GM18858 (cell line): ENCODE results near the gene SLC25A21.
"Not testable (repeated sequence)": the region's sequence is repeated elsewhere in the genome, so short reads cannot be mapped to it uniquely, and the experiment has no call there.

ENCODE experiments used
- ATAC-seq: cut with Tn5 transposase; IDR thresholded peaks from one replicate; pipeline ENCODE4 v1.9.1; 2021; ENCODE audit not compliant: unreplicated experiment

The SLC25A21 gene

GRCh38 chr14:37172024-37172869 lies at the start of gene SLC25A21:
Gene SLC25A21 (minus strand): TSS chr14:37172606.
- ATAC-seq: no peak

DNA sequence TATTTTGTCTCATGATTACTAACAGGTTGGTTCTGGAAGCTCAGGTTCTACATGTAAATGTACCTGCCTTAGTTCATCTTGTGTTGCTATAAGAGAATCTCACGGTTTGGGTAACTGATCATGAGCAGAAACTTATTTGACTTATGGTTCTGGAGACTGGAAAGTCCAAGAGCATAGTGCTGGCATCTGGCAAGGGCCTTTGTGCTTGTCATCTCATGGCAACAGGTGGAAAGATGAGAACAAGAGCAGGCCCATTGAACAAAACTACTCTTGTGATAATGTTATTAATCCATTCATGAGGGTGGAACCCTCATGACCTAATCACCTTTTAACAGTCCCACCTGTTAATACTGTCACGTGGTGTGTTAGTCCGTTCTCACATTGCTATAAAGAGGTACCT lies 48.7 kb upstream of the SLC25A21 start:
- ATAC-seq: no peak

DNA sequence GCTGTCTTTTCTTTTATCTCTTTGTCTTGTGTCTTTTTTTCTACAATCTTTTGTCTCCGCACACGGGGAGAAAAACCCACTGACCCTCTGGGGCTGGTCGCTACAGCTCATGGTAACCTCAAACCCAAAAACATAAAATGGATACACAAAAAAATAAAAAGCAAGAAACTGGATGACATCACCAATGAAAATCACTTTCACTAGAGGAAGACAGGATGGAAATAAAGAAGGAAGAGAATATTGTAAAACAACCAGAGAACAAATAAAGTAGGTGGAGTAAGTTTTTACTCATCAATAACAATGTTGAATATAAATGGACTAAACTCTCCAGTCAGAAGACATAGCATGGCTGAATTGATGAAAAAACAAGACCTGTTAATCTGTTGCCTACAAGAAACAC lies 42.9 kb upstream of the SLC25A21 start:
- ATAC-seq: no peak

DNA sequence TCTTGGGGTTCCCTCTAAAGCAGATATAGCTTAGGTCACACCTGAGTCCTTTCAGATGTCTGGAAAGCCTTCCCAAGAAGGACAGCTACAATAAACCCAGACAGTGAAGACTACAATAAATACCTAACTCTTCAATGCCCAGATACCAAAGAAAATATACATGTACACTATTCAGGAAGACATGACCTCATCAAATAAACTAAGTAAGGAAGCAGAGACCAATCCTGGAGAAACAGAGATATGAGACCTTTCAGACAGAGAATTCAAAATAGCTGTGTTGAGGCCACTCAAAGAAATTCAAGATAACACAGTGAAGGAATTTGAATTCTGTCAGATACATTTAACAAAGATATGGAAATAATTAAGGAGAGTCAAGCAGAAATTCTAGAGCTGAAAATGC lies 40.6 kb upstream of the SLC25A21 start:
- ATAC-seq: no peak

DNA sequence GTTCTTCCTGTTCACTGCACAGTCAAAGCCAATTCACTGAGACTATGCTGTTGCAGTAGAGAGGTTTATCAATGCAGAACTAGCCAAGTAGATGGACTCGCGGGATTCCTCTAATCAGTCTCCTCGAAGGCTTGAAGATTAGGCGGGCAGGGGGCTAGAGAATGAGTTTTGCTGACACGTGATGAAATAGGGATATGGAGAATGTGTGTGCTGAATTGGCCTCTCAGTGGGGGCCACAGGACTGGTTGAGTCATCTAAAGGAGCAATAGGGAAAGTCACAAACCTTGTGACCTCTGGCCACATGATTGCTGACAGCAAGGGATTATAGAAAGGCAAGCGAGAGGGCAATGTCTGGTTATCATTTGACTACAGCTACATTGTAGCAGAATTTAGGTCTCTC lies 38.0 kb upstream of the SLC25A21 start:
- no peak for ATAC-seq

DNA sequence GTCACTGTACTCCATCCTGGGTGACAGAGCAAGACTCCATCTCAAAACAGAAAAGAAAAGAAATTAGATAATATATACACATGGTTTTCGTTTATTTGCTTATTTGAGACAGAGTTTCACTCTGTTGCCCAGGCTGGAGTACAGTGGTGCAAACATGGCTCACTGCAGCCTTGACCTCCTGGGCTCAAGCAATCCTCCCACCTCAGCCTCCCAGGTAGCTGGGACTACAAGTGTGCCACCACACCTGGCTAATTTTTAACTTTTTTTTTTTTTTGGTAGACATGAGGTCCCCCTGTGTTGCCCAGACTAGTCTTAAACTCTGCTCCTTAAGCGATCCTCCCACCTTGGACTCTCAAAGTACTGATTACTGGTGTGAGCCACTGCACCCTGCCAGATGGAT lies 37.2 kb upstream of the SLC25A21 start:
- ATAC-seq: not testable (repeated sequence)

- ATAC-seq: not testable (repeated sequence)
Observed at GRCh38 chr14:37205623-37206605, 33.5 kb upstream of the SLC25A21 start.

GRCh38 chr14:37203423-37203822 lies 31.0 kb upstream of the SLC25A21 start:
- no peak for ATAC-seq

- no peak for ATAC-seq
Observed at GRCh38 chr14:37202812-37203211, 30.4 kb upstream of the SLC25A21 start.

DNA sequence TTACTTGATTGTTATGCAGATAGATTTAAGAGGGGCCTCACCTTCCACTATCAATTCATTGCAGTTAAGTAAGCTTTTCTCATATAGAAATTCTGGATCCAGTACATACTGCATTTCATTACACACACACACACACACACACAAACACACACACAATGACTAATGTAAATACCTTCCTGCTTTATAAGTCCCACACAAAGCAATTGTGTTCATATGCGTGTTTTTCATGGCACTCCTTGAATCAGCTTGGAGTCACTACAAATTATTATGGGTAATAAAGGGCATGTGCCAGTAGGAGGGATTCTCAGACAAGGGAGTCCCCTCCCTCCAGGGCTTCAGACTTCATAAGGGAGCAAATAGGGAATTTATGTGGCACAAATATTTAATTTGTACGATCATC lies 29.9 kb upstream of the SLC25A21 start:
- ATAC-seq: no peak

- no peak for ATAC-seq
Observed at GRCh38 chr14:37201724-37202123, 29.3 kb upstream of the SLC25A21 start.

- no peak for ATAC-seq
Observed at GRCh38 chr14:37198907-37199306, 26.5 kb upstream of the SLC25A21 start.

DNA sequence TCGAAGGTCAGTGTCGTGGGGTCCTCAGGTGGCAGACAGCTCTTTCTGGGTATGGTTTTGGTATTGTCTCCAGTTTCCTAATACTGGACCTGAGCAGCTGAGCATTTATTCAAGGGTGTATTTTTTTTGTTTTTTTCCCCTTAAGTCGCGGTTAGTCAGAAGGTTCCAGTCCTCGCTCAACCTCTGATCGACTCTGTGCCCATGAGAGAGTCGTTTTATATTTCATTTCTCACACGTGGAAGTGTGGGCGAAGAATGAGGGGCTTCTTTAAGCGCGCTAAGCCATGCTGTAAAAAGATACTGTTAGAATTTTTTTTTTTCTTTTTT lies 25.8 kb upstream of the SLC25A21 start:
- no peak for ATAC-seq

DNA sequence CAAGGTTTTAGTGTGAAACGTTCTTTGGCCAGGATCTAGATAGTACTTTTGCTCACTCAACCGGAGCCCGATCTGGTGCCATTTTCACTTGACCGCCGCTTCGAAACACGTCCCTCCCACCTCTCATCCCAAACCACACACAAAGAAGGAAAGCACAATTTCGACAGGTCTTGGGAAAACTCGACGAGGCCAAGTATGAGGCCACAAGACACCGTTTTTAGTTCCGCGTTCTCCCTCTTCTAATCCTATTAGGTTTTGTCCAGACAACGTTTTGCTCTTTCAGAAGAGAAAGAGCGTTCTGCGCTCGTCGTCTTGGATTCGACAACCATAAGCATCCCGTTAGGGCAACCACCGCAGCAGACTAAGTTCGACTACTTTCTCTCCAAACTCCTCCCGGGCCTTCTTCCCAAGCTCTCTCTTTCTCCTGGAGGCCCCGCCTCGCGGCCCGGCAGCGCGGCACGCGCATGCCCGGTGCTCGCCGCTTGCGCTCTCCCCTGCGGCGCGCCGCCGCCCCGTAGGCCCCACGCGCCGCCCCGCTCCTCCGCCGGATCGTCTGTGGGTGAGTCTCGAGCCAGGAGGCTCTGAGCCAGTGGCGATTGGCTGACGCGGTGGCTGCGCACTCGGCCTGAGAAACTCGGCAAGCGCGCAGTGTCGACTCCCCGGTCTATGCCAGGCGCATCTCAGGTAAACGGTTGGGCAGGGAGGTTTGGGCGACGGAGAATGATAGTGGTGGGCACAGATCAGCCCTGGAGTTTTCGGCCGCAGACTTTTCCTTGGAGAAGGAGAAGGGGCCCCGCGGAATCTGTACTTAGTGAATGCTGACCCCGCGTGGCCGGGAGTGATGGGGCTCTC lies 25.2 kb upstream of the SLC25A21 start, which contains the start of gene MIPOL1:
MIPOL1 (plus strand) TSS at position 517 of the 852 bp plus-strand sequence. CDS start 49,952 bp downstream, outside the sequence.
- ATAC-seq: no peak

DNA sequence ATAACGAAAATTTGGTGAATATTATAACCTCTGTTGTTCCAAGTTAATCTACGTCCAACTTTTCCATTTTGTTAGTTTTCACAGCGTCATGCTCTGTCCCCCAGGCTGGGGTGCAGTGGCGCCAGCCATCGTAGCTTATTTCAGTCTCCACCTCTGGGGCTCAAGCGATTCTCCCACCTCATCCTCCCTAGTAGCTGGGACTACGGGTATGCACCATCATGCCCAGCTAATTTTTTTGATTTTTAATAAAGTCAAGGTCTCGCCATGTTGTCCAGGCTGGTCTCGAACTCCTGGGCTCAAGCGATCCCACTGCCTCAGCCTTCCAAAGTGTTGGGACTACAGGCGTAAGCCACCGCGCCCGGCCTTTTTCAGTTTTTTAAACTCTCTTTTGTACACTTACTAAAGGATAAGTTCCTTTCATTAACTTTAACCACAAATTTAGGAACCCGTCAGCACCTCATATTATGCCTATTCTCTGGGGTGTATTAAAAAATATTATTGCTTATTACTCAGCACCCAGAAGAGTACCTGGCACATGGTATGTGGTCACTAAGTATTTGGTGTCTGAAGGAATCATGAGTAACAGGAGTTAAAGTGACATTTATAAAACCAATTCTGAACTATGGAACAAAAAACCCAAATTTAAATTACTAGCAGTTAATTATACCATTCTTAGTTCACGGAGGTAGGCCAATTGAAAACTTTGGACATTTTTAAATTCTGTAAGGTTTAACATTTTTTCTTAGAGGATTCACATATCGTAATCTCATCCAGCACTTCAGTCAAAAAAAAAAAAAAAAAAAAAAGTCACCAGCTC lies 24.4 kb upstream of the SLC25A21 start:
- no peak for ATAC-seq

DNA sequence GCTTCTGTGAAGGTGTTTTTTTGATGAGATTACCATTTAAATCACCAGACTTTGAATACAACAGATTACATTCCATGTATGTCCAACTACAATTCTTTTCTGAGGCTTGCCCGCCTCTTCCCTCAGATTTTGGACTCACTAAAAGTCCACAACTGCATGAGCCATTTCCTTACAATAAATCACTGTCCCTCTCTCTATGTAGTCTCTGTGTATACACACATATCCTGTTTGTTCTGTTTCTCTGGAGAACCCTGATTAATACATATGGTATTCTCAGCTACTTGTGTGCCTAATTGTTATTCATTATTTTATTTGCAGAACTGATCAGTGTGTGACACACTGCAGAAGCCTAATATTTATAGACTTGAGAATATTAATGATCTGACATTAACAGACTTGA lies 22.9 kb upstream of the SLC25A21 start:
- no peak for ATAC-seq

GRCh38 chr14:37194698-37195097 lies 22.3 kb upstream of the SLC25A21 start:
- no peak for ATAC-seq

- not testable (repeated sequence) for ATAC-seq
Observed at GRCh38 chr14:37189733-37190132, 17.3 kb upstream of the SLC25A21 start.

- ATAC-seq: not testable (repeated sequence)
Observed at GRCh38 chr14:37187840-37188577, 15.6 kb upstream of the SLC25A21 start.
